Small intestine (tissue), 7 donors: ENCODE measurements around the gene MFSD12. TPM values are rescaled to one million over a fixed set of nuclear protein-coding genes. Genes with fewer than 3 reads are reported as not detected.
"Not testable (repeated sequence)": the region's sequence is repeated elsewhere in the genome, so short reads cannot be mapped to it uniquely, and the experiment has no call there.

Experiments used
- DNase-seq, 2 donors: peaks; one replicate each; pipeline versions ENCODE4 v3.0.0 to v3.0.0-alpha.2; 2013
- FAIRE-seq: peaks from 2 replicates; lab custom pipeline; 2012; peaks lifted over from hg19 to GRCh38; lab: Jason Lieb, UNC
- H3K27ac ChIP-seq, 3 donors: one replicate each; pipeline ENCODE4 v1.5.1; 2013; ENCODE audit warnings: low read length in 2 of 3, mild to moderate bottlenecking in 2 of 3, control low read depth in 1 of 3, inconsistent platforms in 1 of 3, low read depth in 1 of 3, moderate library complexity in 1 of 3
- H3K27me3 ChIP-seq, 3 donors: one replicate each; pipeline ENCODE4 v1.6.1; 2013; ENCODE audit warnings: low read length in 3 of 3, inconsistent platforms in 1 of 3; ENCODE audit not compliant: control insufficient read depth in 3 of 3, insufficient read depth in 3 of 3
- H3K36me3 ChIP-seq, 3 donors: one replicate each; pipeline ENCODE4 v1.6.1; 2013; ENCODE audit warnings: low read length in 3 of 3, inconsistent platforms in 1 of 3, low read depth in 1 of 3, mild to moderate bottlenecking in 1 of 3, moderate library complexity in 1 of 3; ENCODE audit not compliant: control insufficient read depth in 3 of 3, insufficient read depth in 2 of 3
- H3K4me1 ChIP-seq, 3 donors: one replicate each; pipeline ENCODE4 v1.6.1; 2013; ENCODE audit warnings: low read length in 2 of 3, inconsistent platforms in 1 of 3, low read depth in 1 of 3, mild to moderate bottlenecking in 1 of 3, moderate library complexity in 1 of 3; ENCODE audit not compliant: control insufficient read depth in 3 of 3, insufficient read depth in 2 of 3
- H3K4me3 ChIP-seq, 3 donors: one replicate each; pipeline ENCODE4 v1.5.1; 2013; ENCODE audit warnings: low read length in 3 of 3, control low read depth in 1 of 3, inconsistent platforms in 1 of 3, low read depth in 1 of 3, mild to moderate bottlenecking in 1 of 3, moderate library complexity in 1 of 3
- H3K9me3 ChIP-seq, 2 donors: one replicate each; pipeline ENCODE4 v1.6.1; 2013; ENCODE audit warnings: low read depth in 1 of 2, low read length in 1 of 2; ENCODE audit not compliant: control insufficient read depth in 2 of 2, insufficient read depth in 1 of 2
- WGBS, 3 donors: extraction: QIAGEN DNeasy Blood & Tissue Kit; methylation state at CpG; one replicate each; pipeline ENCODE4 v1.1.7; 2013; 5-methylcytosine and 5-hydroxymethylcytosine counted together
- polyA plus RNA-seq, 4 donors: library from polyadenylated mRNA; stranded (reverse) in 3 of 4; unstranded in 1 of 4; fragments of 200-250 nt in 3 of 4; fragments of 120-200 nt in 1 of 4; gene quantifications; one replicate each; pipeline versions ENCODE4 v1.2.1 to v1.2.3, GENCODE V29; 2013
- donor health status: healthy with polysubstance abuse.
- donor health status: control.
- donor health status: control.
- donor health status: Bipolar disorder and iron deficiency.
- donor health status: healthy.

Gene MFSD12
- polyA plus RNA-seq, 4 donors = 10.3 to 52.4 (median 22.0) TPM

DNA sequence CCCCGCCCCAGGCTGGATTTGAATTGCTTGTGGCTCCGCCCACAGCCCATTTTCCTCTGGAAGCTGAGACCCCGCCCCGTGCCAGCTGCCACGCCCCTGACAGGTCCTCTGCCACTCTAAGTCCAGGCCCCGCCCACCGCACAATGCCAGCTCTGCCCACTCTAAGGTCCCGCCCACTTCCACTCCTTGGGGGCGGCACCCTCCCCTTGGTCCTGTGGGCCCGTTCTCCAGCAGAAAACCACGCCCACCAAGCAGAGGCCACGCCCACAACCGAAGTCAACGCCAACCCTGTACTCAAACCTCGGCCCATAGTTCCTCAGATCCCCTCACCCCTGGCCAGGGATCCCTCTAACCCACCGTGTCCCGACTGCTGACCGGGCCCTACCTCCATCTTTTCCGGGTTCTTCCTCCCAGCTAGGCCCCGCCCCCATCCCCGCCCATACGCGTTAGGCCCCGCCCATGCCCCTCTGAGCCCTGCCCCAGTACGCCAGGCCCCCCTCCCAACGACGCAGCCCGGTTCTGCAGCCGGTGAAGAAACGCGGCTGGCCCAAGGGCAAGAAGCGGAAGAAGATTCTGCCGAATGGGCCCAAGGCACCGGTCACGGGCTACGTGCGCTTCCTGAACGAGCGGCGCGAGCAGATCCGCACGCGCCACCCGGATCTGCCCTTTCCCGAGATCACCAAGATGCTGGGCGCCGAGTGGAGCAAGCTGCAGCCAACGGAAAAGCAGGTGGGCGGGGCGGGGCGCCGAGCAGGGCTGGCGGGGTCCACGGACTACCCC is 16.7 kb upstream of the MFSD12 start:
- FAIRE-seq = no peak
- peaks cover 0 to 27% (median 4%) of the 10 kb centered on the region in 3 donors for H3K4me1 ChIP-seq

DNA sequence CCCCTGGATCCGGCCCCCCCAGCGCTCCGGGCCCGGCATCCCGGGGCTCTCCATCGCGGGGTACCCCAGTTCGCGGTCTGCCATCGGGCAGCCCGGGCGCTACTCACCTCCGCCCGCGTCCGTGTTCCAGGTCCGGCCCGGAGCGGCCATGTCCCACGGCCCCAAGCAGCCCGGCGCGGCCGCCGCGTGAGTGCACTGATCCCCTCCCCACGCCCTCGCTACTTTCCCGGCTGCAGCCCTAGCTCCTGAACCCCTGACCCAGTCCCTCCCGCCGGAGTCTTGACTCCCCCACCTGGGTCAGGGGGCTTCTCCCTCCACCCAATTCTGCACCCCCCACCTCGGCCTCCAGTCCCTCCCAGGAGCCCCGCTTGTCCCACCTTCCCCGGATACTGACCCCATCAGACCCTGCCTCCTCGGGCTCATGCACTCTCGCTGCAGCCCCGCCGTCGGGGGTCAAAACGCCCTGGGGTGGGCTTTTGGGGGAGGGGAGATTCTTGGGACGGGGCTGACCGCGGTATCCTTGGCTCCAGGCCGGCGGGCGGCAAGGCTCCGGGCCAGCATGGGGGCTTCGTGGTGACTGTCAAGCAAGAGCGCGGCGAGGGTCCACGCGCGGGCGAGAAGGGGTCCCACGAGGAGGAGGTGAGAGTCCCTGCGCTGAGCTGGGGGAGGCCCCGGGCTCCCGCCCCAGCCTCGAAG is 15.9 kb upstream of the MFSD12 start:
- 0 to 1% (median 1%) methylated on average over 32 to 60 of the region's 60 CpGs for WGBS, 3 donors
- FAIRE-seq (no peak), DNase-seq (no peak)
- peak overlapping the region; percentile 49 to 69 (median 62) for H3K27ac ChIP-seq
- no peaks in the 10 kb centered on the region for H3K27me3 ChIP-seq
- H3K4me1 ChIP-seq = peaks cover 0 to 27% (median 4%) of the 10 kb centered on the region in 3 donors
- H3K9me3 ChIP-seq = peaks cover 0 to 4% of the 10 kb centered on the region in 2 donors
- H3K36me3 ChIP-seq = peaks cover 0 to 25% (median 0%) of the 10 kb centered on the region in 3 donors
- H3K4me3 ChIP-seq = peak overlapping the region; percentile 79 to 91 (median 88)

More for the DNA sequence above, 16.7 kb upstream of the MFSD12 start:
- WGBS, 3 donors = 60 to 71% (median 69%) methylated on average over 51 to 55 of the region's 55 CpGs
- DNase-seq = peak; percentile 88 to 92
- Histone ChIP-seq H3K36me3 (peaks cover 0 to 29% (median 0%) of the 10 kb centered on the region in 3 donors), H3K9me3 (peaks cover 0 to 4% of the 10 kb centered on the region in 2 donors), H3K27ac (no peak overlapping the region), H3K27me3 (no peaks in the 10 kb centered on the region), H3K4me3 (peak overlapping the region; percentile 79 to 91 (median 88))

DNA sequence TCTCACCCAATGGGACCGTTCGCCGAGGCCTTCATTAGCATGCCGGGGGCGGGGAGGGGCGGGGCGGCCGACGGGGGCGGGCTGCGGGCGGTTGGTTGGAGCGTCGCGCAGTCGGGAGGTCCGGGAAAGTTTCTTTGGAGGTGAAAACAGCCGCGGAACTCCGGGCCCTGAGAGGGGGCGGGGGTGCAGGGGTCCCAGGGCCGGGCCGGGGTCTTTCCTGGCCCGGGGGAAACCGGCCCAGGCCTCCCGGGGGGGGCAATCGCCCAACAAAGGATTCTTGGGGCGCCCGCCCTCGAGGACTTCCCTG is 15.4 kb upstream of the MFSD12 start, which contains the start of gene HMG20B:
Gene HMG20B, plus strand, starts transcription at position 90 of the 307 bp plus-strand sequence. CDS start 366 bp downstream, outside the sequence.
- peaks cover 0 to 21% (median 0%) of the 10 kb centered on the region in 3 donors for H3K36me3 ChIP-seq
- H3K4me1 ChIP-seq = peaks cover 0 to 27% (median 4%) of the 10 kb centered on the region in 3 donors
- 0 to 1% (median 0%) methylated on average over 15 to 30 of the region's 30 CpGs for WGBS, 3 donors
- peak within 1 kb of the TSS; percentile 79 to 91 (median 88) for H3K4me3 ChIP-seq
- FAIRE-seq (no peak), DNase-seq (no peak)
- peaks cover 0 to 4% of the 10 kb centered on the region in 2 donors for H3K9me3 ChIP-seq
- H3K27me3 ChIP-seq = no peaks in the 10 kb centered on the region
- H3K27ac ChIP-seq = peak within 1 kb of the TSS; percentile 49 to 69 (median 62)

DNA sequence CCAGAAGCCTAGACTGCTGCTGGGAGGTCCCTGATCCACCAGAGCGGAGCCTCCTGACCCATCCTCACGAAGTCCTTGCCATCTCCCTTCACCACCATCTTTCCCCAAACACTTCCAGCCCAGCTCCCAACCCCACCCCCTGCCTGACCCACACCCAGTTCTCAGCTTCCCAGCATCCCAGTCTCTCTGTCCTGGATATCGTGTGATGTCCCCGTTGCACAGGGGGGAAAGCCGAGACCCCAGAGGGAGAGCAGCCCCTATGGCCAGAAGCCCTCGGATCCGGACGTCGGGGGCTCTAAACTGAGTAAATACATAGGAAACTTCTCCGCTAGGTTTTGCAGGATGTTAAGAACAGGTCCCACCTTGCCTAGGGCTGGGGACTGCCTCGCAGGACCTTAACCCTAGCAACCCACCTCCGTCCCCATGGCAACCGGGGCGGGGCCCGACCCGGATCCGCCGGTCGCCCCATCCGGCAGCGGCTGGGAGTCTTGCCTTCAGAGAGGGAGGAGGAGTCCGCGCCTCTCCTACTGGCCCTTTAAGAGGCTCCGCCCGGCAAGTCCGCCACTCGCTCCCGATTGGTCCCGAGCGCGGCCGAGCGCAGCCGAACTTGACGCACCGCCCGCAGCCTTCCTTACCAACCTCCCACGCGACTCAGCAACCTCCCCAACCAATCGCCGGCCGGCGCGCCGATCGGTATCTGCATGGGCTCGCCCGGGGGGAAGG is 14.9 kb upstream of the MFSD12 start:
- H3K9me3 ChIP-seq = peaks cover 0 to 4% of the 10 kb centered on the region in 2 donors
- peaks cover 0 to 21% (median 0%) of the 10 kb centered on the region in 3 donors for H3K36me3 ChIP-seq
- DNase-seq (peak; percentile 100), FAIRE-seq (no peak)
- H3K4me1 ChIP-seq = peaks cover 0 to 27% (median 4%) of the 10 kb centered on the region in 3 donors
- 2 to 3% (median 2%) methylated on average over 35 to 48 of the region's 48 CpGs for WGBS, 3 donors
- no peaks in the 10 kb centered on the region for H3K27me3 ChIP-seq
- H3K27ac ChIP-seq = peak overlapping the region in 2 of 3 donors; percentile 28 to 47
- peak overlapping the region; percentile 39 to 91 (median 45) for H3K4me3 ChIP-seq

DNA sequence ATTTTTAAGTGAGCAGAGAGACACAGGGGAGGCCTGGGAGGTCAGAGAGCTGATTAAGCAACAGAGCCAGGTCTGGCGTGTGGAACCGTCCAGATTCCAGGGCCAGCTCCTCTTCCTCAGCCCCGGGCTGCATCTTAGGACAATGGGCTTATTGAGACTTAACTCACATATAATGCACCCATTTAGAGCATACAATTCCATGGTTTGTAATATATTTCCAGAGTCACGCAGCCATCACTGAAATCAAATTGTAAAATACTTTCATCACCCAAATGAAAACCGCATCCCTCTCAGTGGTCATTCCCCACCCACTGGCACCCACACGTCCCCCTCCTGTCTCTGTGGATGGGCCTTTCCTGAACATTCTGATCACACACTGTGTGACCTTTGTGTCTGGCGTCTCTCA is 13.2 kb upstream of the MFSD12 start:
- H3K27me3 ChIP-seq = no peaks in the 10 kb centered on the region
- H3K4me3 ChIP-seq = no peak overlapping the region
- peaks cover 0 to 14% (median 0%) of the 10 kb centered on the region in 3 donors for H3K36me3 ChIP-seq
- FAIRE-seq (no peak), DNase-seq (no peak)
- WGBS, 3 donors = 55 to 79% (median 72%) methylated on average over 7 of the region's 7 CpGs
- H3K4me1 ChIP-seq = peaks cover 0 to 17% (median 0%) of the 10 kb centered on the region in 3 donors
- H3K27ac ChIP-seq = no peak overlapping the region
- peaks cover 0 to 4% of the 10 kb centered on the region in 2 donors for H3K9me3 ChIP-seq

DNA sequence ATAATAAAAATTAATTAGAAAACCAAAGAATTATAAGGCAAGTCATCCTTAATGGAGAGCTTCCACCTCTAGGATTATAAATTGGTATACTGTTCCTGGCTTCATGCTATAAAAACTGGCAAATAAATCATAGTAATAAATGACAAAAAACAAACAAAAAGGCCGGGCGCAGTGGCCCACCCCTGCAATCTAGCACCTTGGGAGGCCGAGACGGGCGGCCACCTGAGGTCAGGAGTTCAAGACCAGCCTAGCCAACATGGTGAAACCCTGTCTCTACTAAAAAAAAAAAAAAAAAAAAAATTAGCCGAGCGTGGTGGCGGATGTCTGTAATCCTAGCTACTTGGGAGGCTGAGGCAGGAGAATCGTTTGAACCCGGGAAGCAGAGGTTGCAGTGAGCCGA is 12.7 kb upstream of the MFSD12 start:
- H3K4me3 ChIP-seq, DNase-seq, H3K36me3 ChIP-seq, H3K9me3 ChIP-seq, FAIRE-seq, H3K27me3 ChIP-seq, H3K27ac ChIP-seq: not testable (repeated sequence)
- WGBS, 3 donors = 32 to 72% (median 47%) methylated on average over 8 to 11 of the region's 11 CpGs
- H3K4me1 ChIP-seq = peaks cover 0 to 17% (median 0%) of the 10 kb centered on the region in 3 donors

DNA sequence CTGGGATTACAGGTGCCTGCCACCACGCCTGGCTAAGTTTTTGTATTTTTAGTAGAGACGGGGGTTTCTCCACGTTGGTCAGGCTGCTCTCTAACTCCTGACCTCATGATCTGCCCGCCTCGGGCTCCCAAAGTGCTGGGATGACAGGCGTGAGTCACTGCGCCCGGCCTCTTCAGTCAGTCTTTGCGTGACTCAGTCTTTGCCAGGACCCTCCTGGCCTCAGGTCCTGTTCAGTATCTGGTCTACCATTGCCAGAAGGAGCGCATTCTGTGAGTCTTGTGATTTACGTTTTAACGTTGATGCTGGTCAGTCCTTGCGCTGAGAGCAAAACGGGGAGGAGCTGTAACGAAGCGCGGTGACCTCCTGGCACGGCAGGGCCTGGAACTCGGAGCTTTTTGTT is 7.8 kb upstream of the MFSD12 start:
- FAIRE-seq = no peak
- H3K27ac ChIP-seq = no peak overlapping the region
- WGBS, 3 donors = 87 to 90% (median 87%) methylated on average over 19 of the region's 19 CpGs
- DNase-seq = no peak
- H3K9me3 ChIP-seq = no peaks in the 10 kb centered on the region
- H3K36me3 ChIP-seq = no peaks in the 10 kb centered on the region
- H3K27me3 ChIP-seq = no peaks in the 10 kb centered on the region
- H3K4me1 ChIP-seq = no peaks in the 10 kb centered on the region
- H3K4me3 ChIP-seq = no peak overlapping the region
